HG03097 (cell line): Measurements from ENCODE around the gene RAC3.

Experiments
- ATAC-seq: cut with Tn5 transposase; IDR thresholded peaks from one replicate; pipeline ENCODE4 v1.9.1; 2021; ENCODE audit not compliant: unreplicated experiment, low FRiP score

RAC3 gene

DNA sequence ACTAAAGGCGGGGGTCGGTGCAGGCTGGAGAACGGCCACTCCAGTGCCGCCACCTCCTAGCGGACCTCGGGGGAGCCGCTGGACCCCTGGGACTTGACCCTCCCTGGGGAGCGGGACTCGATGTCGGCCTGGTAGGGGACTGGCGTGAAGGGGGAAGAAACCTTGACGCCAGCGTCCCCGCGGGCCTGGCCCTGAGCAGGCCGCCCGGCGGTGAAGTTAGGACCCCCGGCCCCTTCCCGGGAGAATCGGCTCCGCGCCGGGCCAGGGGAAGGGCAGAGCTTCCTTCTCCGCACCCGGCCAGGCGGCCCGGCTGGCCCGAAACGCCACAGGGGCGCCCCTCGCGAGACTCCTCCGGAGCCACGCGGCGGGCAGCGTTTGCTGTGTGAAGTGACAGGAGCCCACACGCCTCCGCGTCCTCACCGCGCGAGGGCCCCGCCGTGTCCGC lies 33.7 kb downstream of the RAC3 start:
- peak; percentile 18 for ATAC-seq

DNA sequence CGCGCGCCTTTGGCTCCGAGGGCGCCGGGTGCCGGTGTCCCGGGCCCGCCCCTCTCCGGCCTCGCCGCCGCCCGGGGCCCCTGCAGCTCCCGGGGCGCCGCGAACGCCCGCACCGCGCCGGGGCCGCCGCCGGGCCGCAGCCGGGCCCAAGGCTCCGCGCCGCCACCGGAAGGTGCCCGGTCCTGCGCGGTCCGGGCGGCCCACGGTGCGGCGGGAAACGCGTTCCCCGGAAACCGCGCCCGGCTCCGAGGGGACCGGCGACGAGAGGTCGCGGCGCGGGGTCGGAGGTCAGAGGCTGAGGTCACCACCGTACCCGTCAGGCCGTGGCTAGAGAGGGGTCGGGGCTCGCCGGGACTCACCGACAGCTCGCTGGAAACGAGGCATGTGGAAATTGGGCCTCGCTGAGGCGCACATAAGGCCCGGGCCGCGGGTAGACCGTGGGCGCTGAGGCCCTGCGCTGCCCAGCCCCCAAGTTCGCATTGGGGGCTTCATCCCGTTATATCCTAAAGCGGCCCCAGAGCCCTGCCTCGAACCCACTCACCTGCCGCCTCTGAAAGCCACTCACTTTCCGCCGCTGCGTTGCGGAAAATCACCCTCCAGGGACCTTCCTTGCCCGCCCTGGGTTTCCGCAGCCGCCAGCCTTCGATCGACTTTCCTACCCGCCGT lies 34.3 kb downstream of the RAC3 start, which contains the start of gene DUS1L:
Gene DUS1L, minus strand, starts transcription at position 167 of the 666 bp plus-strand sequence. CDS start 745 bp downstream, outside the sequence.
- ATAC-seq: peak; percentile 69

GRCh38 chr17:82070611-82071010 lies 39.1 kb downstream of the RAC3 start:
- ATAC-seq: no peak

- ATAC-seq: no peak
These were observed 41.3 kb downstream of the RAC3 start for GRCh38 chr17:82072827-82073226.

GRCh38 chr17:82073446-82073845 lies 42.0 kb downstream of the RAC3 start:
- no peak for ATAC-seq

DNA sequence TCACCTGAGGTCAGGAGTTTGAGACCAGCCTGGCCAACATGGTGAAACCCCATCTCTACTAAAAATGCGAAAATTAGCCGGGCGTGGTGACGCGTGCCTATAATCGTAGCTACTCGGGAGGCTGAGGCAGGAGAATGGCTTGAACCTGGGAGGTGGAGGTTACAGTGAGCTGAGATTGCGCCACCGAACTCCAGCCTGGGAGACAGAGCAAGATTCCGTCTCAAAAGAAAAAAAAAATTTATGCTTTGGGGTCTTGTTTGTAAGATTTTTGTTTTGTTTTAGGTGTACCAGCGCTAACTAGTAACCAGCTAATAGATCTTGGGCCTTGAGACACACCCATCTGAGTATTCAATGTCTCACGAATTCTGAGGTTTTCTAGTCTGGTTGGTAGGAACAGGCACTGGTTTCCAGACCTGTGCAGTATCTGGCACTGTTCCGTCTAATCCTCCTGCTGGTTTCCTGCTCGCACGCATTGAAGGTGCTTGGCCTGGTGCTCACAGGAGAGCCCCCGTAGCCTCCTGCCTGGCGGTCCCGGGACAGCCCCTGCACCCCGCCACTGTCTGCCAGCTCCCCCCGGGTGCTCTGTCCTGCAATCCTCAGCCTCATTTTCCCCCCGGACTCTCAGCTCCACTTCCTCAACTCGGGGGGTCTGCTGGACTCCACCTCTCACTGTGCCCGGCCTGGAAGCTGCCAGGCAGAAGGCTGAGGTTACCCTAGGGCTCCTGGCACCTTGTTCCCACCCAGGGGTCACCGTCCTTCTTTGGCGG lies 44.7 kb downstream of the RAC3 start:
- no peak for ATAC-seq

DNA sequence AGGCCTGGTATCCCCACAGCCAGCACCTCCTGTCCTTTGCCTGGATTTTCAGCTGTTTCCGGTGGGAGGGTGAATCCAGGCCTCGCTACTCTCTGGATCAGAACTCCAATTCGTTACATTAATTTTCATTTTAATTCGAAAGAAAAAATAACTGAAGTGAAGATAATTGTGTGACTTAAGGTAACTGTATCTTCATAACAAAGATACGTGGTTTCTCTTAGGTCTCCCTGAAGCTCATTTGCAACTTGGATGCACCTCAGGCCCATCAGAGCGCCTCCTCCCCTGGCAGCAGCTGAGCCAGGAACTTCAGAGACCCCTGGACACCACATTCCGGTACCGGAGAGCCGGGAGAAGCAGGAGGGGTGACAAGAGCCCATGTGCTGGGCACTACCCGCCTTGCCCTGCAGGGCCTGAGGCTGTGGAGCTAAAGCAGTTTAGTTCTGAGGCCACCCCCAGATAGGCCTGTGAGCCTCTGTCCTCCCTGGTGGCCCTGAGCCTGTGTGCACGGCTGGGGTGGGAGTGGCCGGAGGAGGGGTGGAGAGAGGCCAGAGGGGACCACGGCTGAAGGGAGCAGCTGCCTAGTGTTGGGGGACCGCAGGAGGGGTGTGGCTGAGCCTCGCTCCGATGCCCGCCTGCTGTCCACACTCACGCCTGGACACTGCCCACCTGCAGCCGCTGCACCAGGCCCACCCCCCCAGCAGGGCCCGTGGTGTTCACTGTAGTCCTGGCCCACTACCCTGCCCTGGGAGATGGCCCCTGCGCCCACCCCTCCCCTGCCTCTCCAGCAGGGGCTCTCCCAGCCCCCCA lies 45.5 kb downstream of the RAC3 start:
- no peak for ATAC-seq

DNA sequence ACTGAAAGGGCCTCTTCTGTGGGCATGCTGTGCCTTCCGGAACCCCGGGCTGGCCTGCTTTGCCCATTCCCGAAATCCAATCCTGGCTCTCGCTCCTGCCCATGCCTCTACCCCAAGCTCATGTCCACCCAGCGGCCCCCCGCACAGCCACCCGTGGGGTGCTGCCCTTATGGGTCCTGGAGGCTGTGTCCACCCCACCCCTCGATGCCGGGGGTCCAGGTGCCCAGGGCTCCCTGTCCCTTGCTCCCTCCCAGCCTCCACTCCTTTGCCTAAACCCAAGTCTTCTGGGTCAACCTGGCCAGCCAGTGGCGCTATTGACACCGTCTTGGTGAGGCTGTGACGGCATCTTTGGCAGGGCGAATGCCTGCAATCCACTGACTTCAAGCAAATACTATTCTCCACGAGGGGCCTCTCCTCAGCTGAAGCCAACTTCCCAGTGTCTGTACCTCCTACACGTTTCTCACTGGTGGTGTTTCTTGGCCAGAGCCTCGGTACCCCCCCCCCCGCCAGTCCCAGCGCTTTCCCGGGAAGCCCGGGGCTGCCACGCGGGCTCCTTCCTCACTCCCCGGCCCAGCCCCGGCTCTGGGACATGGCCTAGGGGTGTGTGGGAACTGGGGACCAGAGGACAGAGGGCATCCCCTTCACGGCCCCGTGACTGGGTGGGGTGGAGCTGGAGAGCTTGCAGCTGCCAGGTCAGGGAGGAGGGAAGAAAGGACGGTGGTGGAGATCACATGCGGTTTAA lies 46.3 kb downstream of the RAC3 start:
- ATAC-seq: no peak

- ATAC-seq: no peak
These were observed 47.0 kb downstream of the RAC3 start for GRCh38 chr17:82078433-82078832.

- no peak for ATAC-seq
These were observed 47.7 kb downstream of the RAC3 start for GRCh38 chr17:82079001-82079677.

DNA sequence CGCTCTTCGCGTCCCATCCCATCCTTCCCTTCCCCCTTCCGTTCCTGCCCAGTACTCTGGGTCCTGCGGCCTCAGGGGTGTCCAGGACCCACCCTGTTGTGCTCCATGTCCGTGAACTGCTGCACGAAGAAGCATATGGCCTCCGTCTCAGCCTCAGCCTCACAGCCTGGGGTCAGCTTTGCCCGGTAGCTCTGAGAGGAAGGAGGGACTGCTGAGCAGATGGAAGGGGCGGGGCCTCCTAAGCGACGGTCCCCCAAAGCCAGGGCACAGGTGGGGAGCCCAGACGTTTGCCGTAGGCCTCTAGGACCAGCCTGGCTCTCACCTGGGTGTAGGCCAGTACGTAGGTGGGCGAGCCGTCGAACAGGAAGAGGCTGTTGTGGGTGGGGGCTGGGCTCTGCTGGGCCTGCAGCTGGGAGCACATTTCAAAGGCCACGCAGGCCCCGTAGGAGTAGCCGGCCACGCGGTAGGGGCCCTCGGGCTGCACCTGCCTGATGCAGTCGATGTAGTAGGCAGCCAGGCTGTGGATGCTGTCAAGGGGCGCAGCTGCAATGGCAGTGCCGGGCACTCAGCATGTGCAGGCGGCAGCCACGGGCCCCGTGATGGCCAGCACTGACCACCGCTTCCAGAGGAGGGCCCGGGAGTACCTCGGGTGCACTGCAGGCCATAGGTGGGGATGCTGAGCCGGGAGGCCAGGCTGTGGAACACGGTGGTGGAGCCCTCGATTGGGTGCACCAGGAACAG lies 48.7 kb downstream of the RAC3 start:
- ATAC-seq: no peak

DNA sequence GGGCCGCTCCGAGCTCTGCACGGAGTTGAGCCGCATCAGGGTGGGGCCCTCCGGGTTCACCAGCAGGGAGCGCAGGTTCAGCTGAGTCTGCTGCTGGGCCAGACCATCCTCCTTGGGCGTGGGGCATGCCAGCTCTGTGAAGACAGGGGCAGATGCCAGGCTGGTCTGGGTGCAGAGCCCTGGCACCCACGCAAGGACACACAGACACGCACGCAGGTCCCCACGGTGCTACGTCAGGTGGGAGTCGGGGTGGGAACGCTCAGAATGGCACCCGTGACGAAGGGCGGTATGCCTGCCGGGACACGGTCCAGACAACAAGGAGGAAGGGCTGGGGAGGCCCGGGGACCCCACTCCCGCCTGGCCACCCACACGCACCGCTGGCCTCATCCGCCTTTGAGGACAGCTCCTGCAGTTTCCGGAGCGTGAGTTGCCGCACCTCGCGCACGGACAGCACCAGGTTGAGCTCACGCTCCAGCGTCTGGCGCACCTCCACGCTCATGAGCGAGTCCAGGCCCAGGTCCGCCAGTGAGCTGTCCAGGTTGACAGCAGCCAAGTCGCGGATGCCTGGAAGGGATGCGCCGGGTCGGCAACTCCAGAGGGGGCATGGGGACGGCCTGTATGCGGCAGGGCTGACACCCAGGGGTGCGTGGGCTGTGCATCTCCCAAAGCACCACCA lies 49.4 kb downstream of the RAC3 start:
- no peak for ATAC-seq

DNA sequence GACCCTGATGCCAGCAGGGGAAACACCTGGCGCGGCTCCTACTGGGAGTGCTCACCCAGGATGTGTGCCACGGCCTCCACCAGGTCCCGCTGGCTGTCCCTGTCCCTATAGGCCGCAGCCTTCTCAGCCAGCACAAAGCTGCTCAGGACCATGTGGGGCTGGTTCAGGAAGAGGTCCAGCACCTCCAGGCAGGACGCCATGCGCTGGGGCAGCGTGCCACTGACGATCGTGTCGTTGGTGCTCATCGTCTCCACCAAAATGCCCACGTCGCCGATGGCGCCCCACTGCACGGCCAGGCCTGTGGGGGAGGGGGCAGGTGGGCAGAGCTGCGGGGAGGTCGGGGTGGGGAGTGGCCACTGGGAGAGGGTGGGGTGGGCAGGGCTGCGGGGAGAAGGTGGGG lies 50.1 kb downstream of the RAC3 start:
- ATAC-seq: no peak

DNA sequence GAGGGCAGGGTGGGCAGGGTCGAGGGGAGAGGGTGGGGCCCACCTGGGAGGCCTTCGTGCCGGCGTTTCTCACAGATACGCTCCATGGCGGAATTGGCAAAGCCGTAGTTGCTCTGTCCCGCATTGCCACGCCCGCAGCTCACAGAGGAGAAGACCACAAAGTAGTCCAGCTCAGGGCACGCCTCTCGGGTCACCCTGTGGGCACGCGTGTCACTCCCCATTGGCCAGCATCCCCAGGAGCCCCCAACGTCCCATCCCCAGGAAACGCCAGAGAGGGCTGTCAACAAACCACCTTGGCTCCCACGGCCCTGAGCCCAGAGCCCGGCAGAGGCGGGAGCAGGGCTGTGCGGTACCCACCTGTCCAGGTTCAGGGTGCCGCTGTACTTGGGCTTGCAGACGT lies 50.5 kb downstream of the RAC3 start:
- no peak for ATAC-seq

DNA sequence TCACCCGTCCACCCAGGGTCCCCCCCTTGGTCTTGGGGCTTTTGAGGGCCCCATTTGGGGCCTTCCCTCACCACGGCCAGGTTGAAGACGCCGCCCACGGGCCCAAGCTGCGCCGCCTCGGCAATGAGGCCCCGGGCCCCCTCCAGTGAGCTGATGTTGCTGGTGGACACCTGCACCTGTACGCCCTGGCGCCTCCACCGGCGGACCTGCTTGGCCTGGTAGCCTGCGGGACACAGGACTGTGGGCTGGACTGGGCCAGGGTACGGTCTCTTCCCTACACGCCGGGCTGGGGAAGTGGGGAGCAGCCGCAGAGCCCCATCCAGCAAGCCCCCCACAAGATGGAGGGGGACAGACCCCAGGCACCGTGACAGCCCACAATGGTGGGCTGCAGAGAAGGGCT lies 51.0 kb downstream of the RAC3 start:
- ATAC-seq: no peak

DNA sequence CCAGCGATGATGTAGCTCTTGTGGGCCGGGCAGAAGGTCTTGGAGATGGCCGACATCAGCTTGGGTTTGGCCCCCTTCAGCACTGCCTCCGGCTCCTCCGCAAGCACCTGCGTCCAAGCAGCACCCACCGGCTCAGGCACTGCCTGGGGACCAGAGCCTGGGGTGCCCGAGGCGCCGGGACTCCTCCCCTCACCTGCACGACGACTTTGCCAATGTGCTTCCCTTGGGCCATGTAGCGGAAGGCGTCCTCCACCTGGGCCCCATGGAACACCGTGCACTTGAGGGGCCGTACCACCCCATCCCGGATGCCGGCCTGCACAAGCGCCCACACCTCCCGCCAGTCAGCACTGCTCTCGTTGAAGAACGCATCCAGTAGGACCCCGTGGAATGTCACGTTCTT lies 51.5 kb downstream of the RAC3 start:
- no peak for ATAC-seq
